MM.1S (cell line): ENCODE data around the gene C1orf146.

Experiments used
- EZH2 ChIP-seq: fragments of 300-600 bp; sonication (generic); optimal IDR thresholded peaks from 2 replicates; pipeline ENCODE3; 2017; ENCODE audit warnings: low read depth, mild to moderate bottlenecking, antibody characterized with exemption, low read length, mixed read lengths
- EZH2phosphoT487 ChIP-seq: fragments of 300-600 bp; sonication (generic); IDR thresholded peaks from 2 replicates; pipeline ENCODE4 v1.6.1; 2018; ENCODE audit warnings: antibody characterized with exemption, low read length
- TF ChIP-seq, protein P1 (sequence below): fragments of 300-600 bp; sonication (generic); IDR thresholded peaks from 2 replicates; pipeline ENCODE4 v1.5.1; 2016; ENCODE audit warnings: antibody characterized with exemption, low read length, mixed read lengths

DNA sequence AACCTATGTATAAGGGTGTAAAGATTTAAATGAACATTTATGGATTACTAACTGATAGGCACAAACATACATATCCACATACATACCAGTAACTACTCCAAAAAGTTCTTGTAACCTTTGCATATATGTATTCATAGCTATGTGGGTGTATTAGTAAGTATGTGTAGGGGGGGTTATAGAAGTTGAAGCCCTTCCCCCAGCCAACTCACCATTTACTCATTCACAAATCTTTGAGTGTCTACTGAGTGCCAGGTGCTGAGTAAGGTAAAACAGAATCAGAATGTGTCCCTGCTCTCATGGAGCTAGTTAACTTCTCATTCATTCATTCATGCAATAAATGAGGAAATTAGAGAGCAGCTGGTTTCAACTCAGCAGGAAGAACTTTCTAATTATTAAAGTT is 1.3 kb downstream of the C1orf146 start:
- TF ChIP-seq, protein P1, sequence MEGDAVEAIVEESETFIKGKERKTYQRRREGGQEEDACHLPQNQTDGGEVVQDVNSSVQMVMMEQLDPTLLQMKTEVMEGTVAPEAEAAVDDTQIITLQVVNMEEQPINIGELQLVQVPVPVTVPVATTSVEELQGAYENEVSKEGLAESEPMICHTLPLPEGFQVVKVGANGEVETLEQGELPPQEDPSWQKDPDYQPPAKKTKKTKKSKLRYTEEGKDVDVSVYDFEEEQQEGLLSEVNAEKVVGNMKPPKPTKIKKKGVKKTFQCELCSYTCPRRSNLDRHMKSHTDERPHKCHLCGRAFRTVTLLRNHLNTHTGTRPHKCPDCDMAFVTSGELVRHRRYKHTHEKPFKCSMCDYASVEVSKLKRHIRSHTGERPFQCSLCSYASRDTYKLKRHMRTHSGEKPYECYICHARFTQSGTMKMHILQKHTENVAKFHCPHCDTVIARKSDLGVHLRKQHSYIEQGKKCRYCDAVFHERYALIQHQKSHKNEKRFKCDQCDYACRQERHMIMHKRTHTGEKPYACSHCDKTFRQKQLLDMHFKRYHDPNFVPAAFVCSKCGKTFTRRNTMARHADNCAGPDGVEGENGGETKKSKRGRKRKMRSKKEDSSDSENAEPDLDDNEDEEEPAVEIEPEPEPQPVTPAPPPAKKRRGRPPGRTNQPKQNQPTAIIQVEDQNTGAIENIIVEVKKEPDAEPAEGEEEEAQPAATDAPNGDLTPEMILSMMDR = no peak
- TF ChIP-seq EZH2phosphoT487 (no peak), EZH2 (no peak)
